Small intestine (tissue), 7 donors: ENCODE measurements around the gene PIWIL4. TPM values are rescaled to one million over a fixed set of nuclear protein-coding genes. Genes with fewer than 3 reads are reported as not detected.
A peak's percentile ranks its signal among the peaks of the same experiment; 100 is the strongest.

Experiments
- DNase-seq, 2 donors: peaks; one replicate each; pipeline versions ENCODE4 v3.0.0 to v3.0.0-alpha.2; 2013
- FAIRE-seq: peaks from 2 replicates; lab custom pipeline; 2012; peaks lifted over from hg19 to GRCh38; lab: Jason Lieb, UNC
- H3K27ac ChIP-seq, 3 donors: one replicate each; pipeline ENCODE4 v1.5.1; 2013; ENCODE audit warnings: low read length in 2 of 3, mild to moderate bottlenecking in 2 of 3, control low read depth in 1 of 3, inconsistent platforms in 1 of 3, low read depth in 1 of 3, moderate library complexity in 1 of 3
- H3K27me3 ChIP-seq, 3 donors: one replicate each; pipeline ENCODE4 v1.6.1; 2013; ENCODE audit warnings: low read length in 3 of 3, inconsistent platforms in 1 of 3; ENCODE audit not compliant: control insufficient read depth in 3 of 3, insufficient read depth in 3 of 3
- H3K36me3 ChIP-seq, 3 donors: one replicate each; pipeline ENCODE4 v1.6.1; 2013; ENCODE audit warnings: low read length in 3 of 3, inconsistent platforms in 1 of 3, low read depth in 1 of 3, mild to moderate bottlenecking in 1 of 3, moderate library complexity in 1 of 3; ENCODE audit not compliant: control insufficient read depth in 3 of 3, insufficient read depth in 2 of 3
- H3K4me1 ChIP-seq, 3 donors: one replicate each; pipeline ENCODE4 v1.6.1; 2013; ENCODE audit warnings: low read length in 2 of 3, inconsistent platforms in 1 of 3, low read depth in 1 of 3, mild to moderate bottlenecking in 1 of 3, moderate library complexity in 1 of 3; ENCODE audit not compliant: control insufficient read depth in 3 of 3, insufficient read depth in 2 of 3
- H3K4me3 ChIP-seq, 3 donors: one replicate each; pipeline ENCODE4 v1.5.1; 2013; ENCODE audit warnings: low read length in 3 of 3, control low read depth in 1 of 3, inconsistent platforms in 1 of 3, low read depth in 1 of 3, mild to moderate bottlenecking in 1 of 3, moderate library complexity in 1 of 3
- H3K9me3 ChIP-seq, 2 donors: one replicate each; pipeline ENCODE4 v1.6.1; 2013; ENCODE audit warnings: low read depth in 1 of 2, low read length in 1 of 2; ENCODE audit not compliant: control insufficient read depth in 2 of 2, insufficient read depth in 1 of 2
- WGBS, 3 donors: extraction: QIAGEN DNeasy Blood & Tissue Kit; methylation state at CpG; one replicate each; pipeline ENCODE4 v1.1.7; 2013; 5-methylcytosine and 5-hydroxymethylcytosine counted together
- polyA plus RNA-seq, 4 donors: library from polyadenylated mRNA; stranded (reverse) in 3 of 4; unstranded in 1 of 4; fragments of 200-250 nt in 3 of 4; fragments of 120-200 nt in 1 of 4; gene quantifications; one replicate each; pipeline versions ENCODE4 v1.2.1 to v1.2.3, GENCODE V29; 2013
- donor health status: healthy with polysubstance abuse.
- donor health status: control.
- donor health status: control.
- donor health status: Bipolar disorder and iron deficiency.
- donor health status: healthy.

Gene PIWIL4
- polyA plus RNA-seq, 4 donors: 8.0 to 23.5 (median 16.2) TPM

- Histone ChIP-seq H3K27me3 (no peaks in the 10 kb centered on the region), H3K4me1 (no peaks in the 10 kb centered on the region), H3K9me3 (no peaks in the 10 kb centered on the region), H3K4me3 (no peak overlapping the region), H3K36me3 (no peaks in the 10 kb centered on the region), H3K27ac (no peak overlapping the region)
- FAIRE-seq (no peak), DNase-seq (no peak)
- WGBS, 3 donors: 51 to 64% (median 57%) methylated on average over 3 of the region's 3 CpGs
Measured at GRCh38 chr11:94658888-94659287, 91.7 kb downstream of the PIWIL4 start.

GRCh38 chr11:94661444-94661843 lies 94.3 kb downstream of the PIWIL4 start:
- Histone ChIP-seq H3K36me3 (no peaks in the 10 kb centered on the region), H3K27me3 (no peaks in the 10 kb centered on the region), H3K27ac (no peak overlapping the region), H3K4me1 (peaks cover 0 to 3% (median 0%) of the 10 kb centered on the region in 3 donors), H3K4me3 (no peak overlapping the region), H3K9me3 (no peaks in the 10 kb centered on the region)
- no peak for FAIRE-seq
- 60 to 79% (median 77%) methylated on average over 1 of the region's 1 CpG for WGBS, 3 donors
- no peak for DNase-seq

GRCh38 chr11:94662065-94662779 lies 95.1 kb downstream of the PIWIL4 start:
- peaks cover 0 to 3% (median 0%) of the 10 kb centered on the region in 3 donors for H3K4me1 ChIP-seq
- H3K36me3 ChIP-seq: no peaks in the 10 kb centered on the region
- no peaks in the 10 kb centered on the region for H3K27me3 ChIP-seq
- no peaks in the 10 kb centered on the region for H3K9me3 ChIP-seq
- FAIRE-seq (no peak), DNase-seq (no peak)
- WGBS, 3 donors: 60 to 73% (median 68%) methylated on average over 4 of the region's 4 CpGs
- H3K27ac ChIP-seq: no peak overlapping the region
- H3K4me3 ChIP-seq: no peak overlapping the region

- H3K4me1 ChIP-seq: peaks cover 0 to 3% (median 0%) of the 10 kb centered on the region in 3 donors
- DNase-seq (no peak), FAIRE-seq (no peak)
- WGBS, 3 donors: 81 to 92% (median 84%) methylated on average over 2 of the region's 2 CpGs
- no peak overlapping the region for H3K27ac ChIP-seq
- no peaks in the 10 kb centered on the region for H3K27me3 ChIP-seq
- H3K9me3 ChIP-seq: no peaks in the 10 kb centered on the region
- no peaks in the 10 kb centered on the region for H3K36me3 ChIP-seq
- no peak overlapping the region for H3K4me3 ChIP-seq
Measured at GRCh38 chr11:94662846-94663390, 95.8 kb downstream of the PIWIL4 start.

- H3K9me3 ChIP-seq: no peaks in the 10 kb centered on the region
- no peaks in the 10 kb centered on the region for H3K36me3 ChIP-seq
- FAIRE-seq (no peak), DNase-seq (peak in 1 of 2 donors; percentile 59)
- H3K4me1 ChIP-seq: peaks cover 0 to 3% (median 0%) of the 10 kb centered on the region in 3 donors
- no peaks in the 10 kb centered on the region for H3K27me3 ChIP-seq
- no peak overlapping the region for H3K4me3 ChIP-seq
- peak overlapping the region in 1 of 3 donors; percentile 32 for H3K27ac ChIP-seq
Measured at GRCh38 chr11:94664346-94664745, 97.2 kb downstream of the PIWIL4 start.

GRCh38 chr11:94665116-94665659 lies 98.0 kb downstream of the PIWIL4 start:
- Histone ChIP-seq H3K9me3 (no peaks in the 10 kb centered on the region), H3K4me1 (peaks cover 0 to 3% (median 0%) of the 10 kb centered on the region in 3 donors), H3K4me3 (no peak overlapping the region), H3K36me3 (no peaks in the 10 kb centered on the region), H3K27me3 (no peaks in the 10 kb centered on the region), H3K27ac (peak overlapping the region in 1 of 3 donors; percentile 32)
- WGBS, 3 donors: 65 to 89% (median 77%) methylated on average over 4 of the region's 4 CpGs
- FAIRE-seq: no peak
- DNase-seq: peak in 1 of 2 donors; percentile 20

- Histone ChIP-seq H3K27me3 (no peaks in the 10 kb centered on the region), H3K4me1 (peaks cover 0 to 3% (median 0%) of the 10 kb centered on the region in 3 donors), H3K9me3 (peaks cover 0 to 9% of the 10 kb centered on the region in 2 donors), H3K4me3 (no peak overlapping the region), H3K27ac (no peak overlapping the region), H3K36me3 (no peaks in the 10 kb centered on the region)
- DNase-seq (no peak), FAIRE-seq (no peak)
- WGBS, 3 donors: 76 to 78% (median 77%) methylated on average over 7 of the region's 7 CpGs
Measured at GRCh38 chr11:94666792-94667721, 99.9 kb downstream of the PIWIL4 start.

- no peaks in the 10 kb centered on the region for H3K27me3 ChIP-seq
- H3K36me3 ChIP-seq: no peaks in the 10 kb centered on the region
- 86 to 87% (median 87%) methylated on average over 2 of the region's 2 CpGs for WGBS, 3 donors
- peaks cover 0 to 3% (median 0%) of the 10 kb centered on the region in 3 donors for H3K4me1 ChIP-seq
- H3K27ac ChIP-seq: no peak overlapping the region
- FAIRE-seq: no peak
- peaks cover 0 to 16% of the 10 kb centered on the region in 2 donors for H3K9me3 ChIP-seq
- no peak for DNase-seq
- no peak overlapping the region for H3K4me3 ChIP-seq
Measured at GRCh38 chr11:94668212-94668793, 101.1 kb downstream of the PIWIL4 start.
